ENCODE measurements around the gene NCAM1. TPM values are rescaled to one million over a fixed set of nuclear protein-coding genes. Genes with fewer than 3 reads are reported as not detected.

NCAM1 gene
- total RNA-seq, 1 experiment from 2014 or later = 0.22 TPM

DNA sequence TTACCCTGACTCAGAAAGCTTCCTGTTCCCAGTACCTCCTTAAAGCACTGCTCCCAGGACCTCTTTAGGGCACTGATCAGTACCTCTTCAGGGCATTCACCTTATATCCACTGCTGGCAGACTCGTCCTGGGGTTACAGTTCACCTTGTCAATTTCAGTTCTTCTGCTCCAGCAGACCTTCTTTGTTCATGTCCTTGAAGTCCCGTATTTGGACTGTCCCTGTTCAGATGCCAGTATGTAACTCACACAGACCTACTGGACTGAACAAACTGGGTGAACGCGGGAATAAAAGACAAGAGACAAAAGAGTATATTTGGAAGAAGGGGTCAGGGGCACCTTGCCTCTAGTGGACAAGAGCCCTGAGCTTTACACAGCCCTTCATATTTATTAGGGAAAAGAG, 31.8 kb upstream of the NCAM1 start:
- no TSS peak for BruUV-seq (replicated peaks)
- Histone ChIP-seq H3K4me2 (ENCODE audit: low read length) (no peak overlapping the region), H3K9me2 (ENCODE audit: insufficient read depth) (no peaks in the 10 kb centered on the region), H3K9ac (ENCODE audit: low read length) (no peak overlapping the region), H3K36me3 (ENCODE audit: control insufficient read depth in 1 of 2, insufficient read depth in 2 of 2, low read length in 2 of 2) (no peaks in the 10 kb centered on the region), H3K4me3 (replicated peaks in 1 of 2; ENCODE audit: low read depth in 1 of 2, low read length in 2 of 2) (no peak overlapping the region), H3K9me3 (ENCODE audit: control insufficient read depth in 1 of 2, insufficient read depth in 1 of 2, low read depth in 1 of 2, low read length in 2 of 2) (no peaks in the 10 kb centered on the region), H3K27ac (ENCODE audit: low read depth, low read length) (no peak overlapping the region), H4K20me1 (ENCODE audit: insufficient read depth) (no peaks in the 10 kb centered on the region), H3K79me2 (ENCODE audit: insufficient read depth, low read length) (no peaks in the 10 kb centered on the region), H3K4me1 (ENCODE audit: control insufficient read depth in 1 of 2, insufficient read depth in 2 of 2, low read length in 2 of 2) (no peaks in the 10 kb centered on the region), H3K27me3 (ENCODE audit: insufficient read depth, low read length) (peaks cover 68% of the 10 kb centered on the region), H2AFZ (ENCODE audit: low read depth, low read length, poor library complexity, severe bottlenecking) (no peak overlapping the region)
- ChIA-PET POLR2A (no interaction called here), RAD21 (ENCODE audit: low non-redundant PET in 1 of 2, low total read pairs in 2 of 2, uncharacterized antibody in 2 of 2, unreplicated experiment in 2 of 2) (no interaction called here), CTCF (no interaction called here)
- ATAC-seq = no peak
- intact Hi-C loops (cut with micrococcal nuclease) = no loop called here
- DNase-seq (ENCODE audit: low read depth, low spot score) = no peak
- TF ChIP-seq EZH2phosphoT487 (IDR thresholded peaks at IDR 0.05; ENCODE audit: borderline replicate concordance) = no peak
- TF ChIP-seq POLR2A (IDR thresholded peaks at IDR 0.05; ENCODE audit: borderline replicate concordance, extremely low read depth, insufficient read depth, insufficient read length) = no peak
- TF ChIP-seq EZH2 (IDR thresholded peaks at IDR 0.05) = no peak
- TF ChIP-seq YY1 (IDR thresholded peaks at IDR 0.05; ENCODE audit: extremely low read depth, insufficient replicate concordance, low read depth, low read length) = no peak
- no peak for TF ChIP-seq CBX3 (IDR thresholded peaks at IDR 0.05; ENCODE audit: low read depth)
- TF ChIP-seq TCF7L2 (IDR thresholded peaks at IDR 0.05; ENCODE audit: borderline replicate concordance, extremely low read depth, insufficient read depth, insufficient read length) = no peak
- TF ChIP-seq, protein P1, sequence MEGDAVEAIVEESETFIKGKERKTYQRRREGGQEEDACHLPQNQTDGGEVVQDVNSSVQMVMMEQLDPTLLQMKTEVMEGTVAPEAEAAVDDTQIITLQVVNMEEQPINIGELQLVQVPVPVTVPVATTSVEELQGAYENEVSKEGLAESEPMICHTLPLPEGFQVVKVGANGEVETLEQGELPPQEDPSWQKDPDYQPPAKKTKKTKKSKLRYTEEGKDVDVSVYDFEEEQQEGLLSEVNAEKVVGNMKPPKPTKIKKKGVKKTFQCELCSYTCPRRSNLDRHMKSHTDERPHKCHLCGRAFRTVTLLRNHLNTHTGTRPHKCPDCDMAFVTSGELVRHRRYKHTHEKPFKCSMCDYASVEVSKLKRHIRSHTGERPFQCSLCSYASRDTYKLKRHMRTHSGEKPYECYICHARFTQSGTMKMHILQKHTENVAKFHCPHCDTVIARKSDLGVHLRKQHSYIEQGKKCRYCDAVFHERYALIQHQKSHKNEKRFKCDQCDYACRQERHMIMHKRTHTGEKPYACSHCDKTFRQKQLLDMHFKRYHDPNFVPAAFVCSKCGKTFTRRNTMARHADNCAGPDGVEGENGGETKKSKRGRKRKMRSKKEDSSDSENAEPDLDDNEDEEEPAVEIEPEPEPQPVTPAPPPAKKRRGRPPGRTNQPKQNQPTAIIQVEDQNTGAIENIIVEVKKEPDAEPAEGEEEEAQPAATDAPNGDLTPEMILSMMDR (IDR thresholded peaks at IDR 0.05 in 2 of 3, conservative IDR thresholded peaks at IDR 0.05 in 1 of 3; ENCODE audit: borderline replicate concordance in 1 of 3, insufficient read depth in 1 of 3, low read depth in 2 of 3, low read length in 2 of 3) = no peak
- TF ChIP-seq, protein P2, sequence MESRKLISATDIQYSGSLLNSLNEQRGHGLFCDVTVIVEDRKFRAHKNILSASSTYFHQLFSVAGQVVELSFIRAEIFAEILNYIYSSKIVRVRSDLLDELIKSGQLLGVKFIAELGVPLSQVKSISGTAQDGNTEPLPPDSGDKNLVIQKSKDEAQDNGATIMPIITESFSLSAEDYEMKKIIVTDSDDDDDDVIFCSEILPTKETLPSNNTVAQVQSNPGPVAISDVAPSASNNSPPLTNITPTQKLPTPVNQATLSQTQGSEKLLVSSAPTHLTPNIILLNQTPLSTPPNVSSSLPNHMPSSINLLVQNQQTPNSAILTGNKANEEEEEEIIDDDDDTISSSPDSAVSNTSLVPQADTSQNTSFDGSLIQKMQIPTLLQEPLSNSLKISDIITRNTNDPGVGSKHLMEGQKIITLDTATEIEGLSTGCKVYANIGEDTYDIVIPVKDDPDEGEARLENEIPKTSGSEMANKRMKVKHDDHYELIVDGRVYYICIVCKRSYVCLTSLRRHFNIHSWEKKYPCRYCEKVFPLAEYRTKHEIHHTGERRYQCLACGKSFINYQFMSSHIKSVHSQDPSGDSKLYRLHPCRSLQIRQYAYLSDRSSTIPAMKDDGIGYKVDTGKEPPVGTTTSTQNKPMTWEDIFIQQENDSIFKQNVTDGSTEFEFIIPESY (IDR thresholded peaks at IDR 0.05; ENCODE audit: extremely low read depth, insufficient replicate concordance, low read length) = no peak
- TF ChIP-seq, protein P3, sequence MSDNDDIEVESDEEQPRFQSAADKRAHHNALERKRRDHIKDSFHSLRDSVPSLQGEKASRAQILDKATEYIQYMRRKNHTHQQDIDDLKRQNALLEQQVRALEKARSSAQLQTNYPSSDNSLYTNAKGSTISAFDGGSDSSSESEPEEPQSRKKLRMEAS (IDR thresholded peaks at IDR 0.05) = no peak
- no peak for TF ChIP-seq FOSL1 (IDR thresholded peaks at IDR 0.05; ENCODE audit: low read depth)
- no peak for TF ChIP-seq SP1 (IDR thresholded peaks at IDR 0.05; ENCODE audit: low read depth)
- TF ChIP-seq RAD21 (IDR thresholded peaks at IDR 0.05; ENCODE audit: low read depth) = no peak
- no peak for TF ChIP-seq POLR2AphosphoS5 (IDR thresholded peaks at IDR 0.05; ENCODE audit: low read depth, low read length)
- no peak for TF ChIP-seq JUND (IDR thresholded peaks at IDR 0.05)
- TF ChIP-seq ZNF274 (IDR thresholded peaks at IDR 0.05; ENCODE audit: low read depth, low read length) = no peak
- TF ChIP-seq SRF (IDR thresholded peaks at IDR 0.05; ENCODE audit: low read depth) = no peak
- TF ChIP-seq CEBPB (IDR thresholded peaks at IDR 0.05; ENCODE audit: low read depth) = no peak
- TF ChIP-seq ZFX (IDR thresholded peaks at IDR 0.05) = no peak
